KMS-11 (cell line): ENCODE measurements around the gene STK32B.

Source experiments
- H2AFZ ChIP-seq: fragments of 200-600 bp; sonication (generic); 2 replicates; pipeline ENCODE4 v1.6.1; 2016; ENCODE audit warnings: antibody characterized with exemption, mixed run types, low read depth
- H3K27ac ChIP-seq: fragments of 200-600 bp; sonication (generic); 2 replicates; pipeline ENCODE4 v1.6.1; 2016; ENCODE audit warnings: mild to moderate bottlenecking, mixed run types
- H3K27me3 ChIP-seq: fragments of 200-600 bp; sonication (generic); 2 replicates; pipeline ENCODE4 v1.6.1; 2017; ENCODE audit warnings: mild to moderate bottlenecking, low read depth, mixed run types, moderate library complexity; ENCODE audit not compliant: insufficient read depth
- H3K36me3 ChIP-seq: fragments of 200-600 bp; sonication (generic); 2 replicates; pipeline ENCODE4 v1.6.1; 2017; ENCODE audit warnings: mild to moderate bottlenecking, mixed run types; ENCODE audit not compliant: insufficient read depth
- H3K4me1 ChIP-seq: fragments of 200-600 bp; sonication (generic); 2 replicates; pipeline ENCODE4 v1.6.1; 2016; ENCODE audit warnings: mild to moderate bottlenecking, low read depth, mixed run types; ENCODE audit not compliant: poor library complexity, severe bottlenecking
- H3K4me2 ChIP-seq: fragments of 200-600 bp; sonication (generic); 2 replicates; pipeline ENCODE4 v1.7.0; 2016; ENCODE audit warnings: mild to moderate bottlenecking, mixed run types
- H3K4me3 ChIP-seq: fragments of 200-600 bp; sonication (generic); IDR thresholded peaks from 2 replicates; pipeline ENCODE4 v1.6.1; 2017; ENCODE audit warnings: low read depth, low read length, mixed read lengths; ENCODE audit not compliant: insufficient read depth
- H3K79me2 ChIP-seq: fragments of 200-600 bp; sonication (generic); 2 replicates; pipeline ENCODE4 v1.6.1; 2016; ENCODE audit warnings: low read depth, mixed run types; ENCODE audit not compliant: insufficient read depth
- H3K9ac ChIP-seq: fragments of 200-600 bp; sonication (generic); 2 replicates; pipeline ENCODE4 v1.6.1; 2016; ENCODE audit warnings: mild to moderate bottlenecking, mixed run types
- H4K20me1 ChIP-seq: fragments of 200-600 bp; sonication (generic); 2 replicates; pipeline ENCODE4 v1.6.1; 2016; ENCODE audit warnings: mild to moderate bottlenecking, mixed run types; ENCODE audit not compliant: insufficient read depth
- CTCF ChIP-seq: fragments of 200-600 bp; sonication (generic); conservative IDR thresholded peaks from 2 replicates; pipeline ENCODE4 v1.6.1; 2017; ENCODE audit warnings: low read depth, mild to moderate bottlenecking, antibody characterized with exemption, low read length, moderate library complexity, mixed read lengths

STK32B gene

GRCh38 chr4:5260121-5260520, 208.8 kb downstream of the STK32B start:
- no peaks in the 10 kb centered on the region for H3K79me2 ChIP-seq
- no peak for TF ChIP-seq CTCF
- no peaks in the 10 kb centered on the region for H3K27me3 ChIP-seq
- H3K4me3 ChIP-seq = no peak overlapping the region
- no peak overlapping the region for H3K4me2 ChIP-seq
- H4K20me1 ChIP-seq = no peaks in the 10 kb centered on the region
- no peak overlapping the region for H3K9ac ChIP-seq
- no peaks in the 10 kb centered on the region for H3K36me3 ChIP-seq
- no peak overlapping the region for H2AFZ ChIP-seq
- H3K27ac ChIP-seq = no peak overlapping the region
- H3K4me1 ChIP-seq = no peaks in the 10 kb centered on the region

GRCh38 chr4:5261866-5262265, 210.6 kb downstream of the STK32B start:
- H3K79me2 ChIP-seq = no peaks in the 10 kb centered on the region
- H3K4me1 ChIP-seq = no peaks in the 10 kb centered on the region
- H3K36me3 ChIP-seq = no peaks in the 10 kb centered on the region
- no peak overlapping the region for H3K4me2 ChIP-seq
- H3K4me3 ChIP-seq = no peak overlapping the region
- H3K9ac ChIP-seq = no peak overlapping the region
- no peak for TF ChIP-seq CTCF
- no peaks in the 10 kb centered on the region for H4K20me1 ChIP-seq
- H3K27me3 ChIP-seq = no peaks in the 10 kb centered on the region
- no peak overlapping the region for H2AFZ ChIP-seq
- no peak overlapping the region for H3K27ac ChIP-seq

- Histone ChIP-seq H3K9ac (no peak overlapping the region), H3K4me1 (no peaks in the 10 kb centered on the region), H2AFZ (no peak overlapping the region), H3K4me2 (no peak overlapping the region), H3K36me3 (no peaks in the 10 kb centered on the region), H3K27ac (no peak overlapping the region), H3K79me2 (no peaks in the 10 kb centered on the region), H4K20me1 (no peaks in the 10 kb centered on the region), H3K27me3 (no peaks in the 10 kb centered on the region), H3K4me3 (no peak overlapping the region)
- no peak for TF ChIP-seq CTCF
Measured at GRCh38 chr4:5266991-5267390, 215.7 kb downstream of the STK32B start.

- Histone ChIP-seq H3K27ac (no peak overlapping the region), H3K4me2 (no peak overlapping the region), H3K4me3 (no peak overlapping the region), H3K27me3 (no peaks in the 10 kb centered on the region), H4K20me1 (no peaks in the 10 kb centered on the region), H3K4me1 (no peaks in the 10 kb centered on the region), H3K79me2 (no peaks in the 10 kb centered on the region), H3K9ac (no peak overlapping the region), H2AFZ (no peak overlapping the region), H3K36me3 (no peaks in the 10 kb centered on the region)
- TF ChIP-seq CTCF = no peak
Measured at GRCh38 chr4:5267408-5267807, 216.1 kb downstream of the STK32B start.
